H4 (cell line): ENCODE data around the gene IL22. TPM values are rescaled to one million over a fixed set of nuclear protein-coding genes. Genes with fewer than 3 reads are reported as not detected.

Experiments
- DNase-seq: peaks from one replicate; pipeline ENCODE4 v3.0.0-alpha.2; 2015; ENCODE audit warnings: low spot score
- total RNA-seq: library from RNA; depleted of rRNA; stranded (reverse); fragments of >200 nt; shearing (Covaris generic); gene quantifications from 2 replicates; pipeline ENCODE4 v1.2.3, GENCODE V29; 2014; rRNA removed

The IL22 gene, protein sequence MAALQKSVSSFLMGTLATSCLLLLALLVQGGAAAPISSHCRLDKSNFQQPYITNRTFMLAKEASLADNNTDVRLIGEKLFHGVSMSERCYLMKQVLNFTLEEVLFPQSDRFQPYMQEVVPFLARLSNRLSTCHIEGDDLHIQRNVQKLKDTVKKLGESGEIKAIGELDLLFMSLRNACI
- total RNA-seq = not detected in 2 replicates

DNA sequence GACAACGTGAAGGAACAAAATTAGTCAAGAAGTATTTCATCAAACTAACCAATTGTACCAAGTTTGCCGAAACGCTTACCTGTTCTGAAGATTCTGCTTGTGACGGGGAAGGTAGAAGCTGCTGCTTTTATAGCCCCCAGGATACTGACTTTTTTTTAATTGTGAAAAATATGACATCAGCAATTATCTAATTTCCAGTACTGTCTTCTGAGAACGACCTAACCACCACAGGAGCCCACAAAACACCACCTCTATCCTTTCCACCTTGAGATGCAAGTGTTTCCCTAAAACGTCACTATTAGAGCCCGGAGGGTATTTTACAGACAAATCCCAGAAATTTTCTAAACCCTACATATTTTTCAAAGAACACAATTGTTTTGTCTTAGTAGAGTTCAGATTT lies at the start of gene IL22:
IL22 (minus strand) TSS at position 101 of the 400 bp plus-strand sequence. CDS start 156 bp downstream, outside the sequence.
- DNase-seq = no peak

DNA sequence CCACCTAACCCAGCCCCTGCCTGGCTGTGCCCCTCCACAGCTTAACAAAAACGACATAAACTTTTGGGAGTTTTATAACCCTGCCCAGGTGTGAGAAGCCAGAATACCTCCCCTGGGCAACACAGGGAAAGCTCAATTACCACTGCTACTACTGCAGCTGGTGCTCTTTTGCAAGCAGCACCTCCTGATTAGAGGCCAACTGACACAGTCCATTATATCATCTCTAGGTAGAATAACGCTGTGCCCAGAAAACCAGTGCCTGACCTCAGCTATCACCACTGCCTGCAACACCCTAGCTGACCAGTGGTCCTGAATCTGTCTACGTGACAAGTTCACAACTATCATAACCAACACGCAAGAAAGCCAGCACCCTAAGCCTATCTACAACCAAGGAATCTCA lies 44.5 kb upstream of the IL22 start:
- no peak for DNase-seq

DNA sequence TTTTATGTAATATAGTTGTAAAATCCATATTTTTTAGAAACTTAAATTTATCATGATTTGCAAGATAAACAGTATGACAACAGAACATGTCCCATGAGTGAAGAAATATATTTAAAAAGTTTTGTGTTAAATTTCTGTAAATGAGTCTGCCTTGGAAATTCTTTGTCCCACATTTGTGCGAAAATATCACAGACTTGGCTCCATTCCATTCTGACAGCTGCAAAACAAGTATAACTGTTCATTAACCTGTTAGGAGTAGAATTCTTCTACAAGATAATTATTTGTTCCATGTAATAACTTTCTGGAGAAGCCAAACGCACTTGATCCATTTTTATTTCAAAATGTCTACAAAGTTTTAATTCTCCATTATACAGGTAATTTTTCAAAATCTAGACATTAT lies 40.8 kb upstream of the IL22 start:
- DNase-seq = no peak

DNA sequence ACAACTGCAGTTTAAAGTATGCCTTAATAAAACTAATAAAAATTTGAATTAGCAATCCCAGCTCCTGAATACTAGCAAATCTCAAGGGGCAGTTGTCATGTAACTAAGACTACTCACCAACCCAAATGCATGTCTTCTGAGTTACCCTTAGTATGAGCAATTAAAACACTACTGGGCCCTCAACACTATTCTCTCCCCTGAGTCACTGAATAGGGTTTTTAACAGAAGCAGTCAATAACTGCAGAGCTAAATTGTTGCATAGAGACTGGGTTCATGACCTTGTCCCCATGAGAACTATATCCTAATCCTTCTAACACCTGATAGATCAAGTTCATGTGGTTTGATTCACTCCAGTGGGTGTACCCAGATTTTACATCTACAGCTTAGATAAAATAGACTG lies 39.9 kb upstream of the IL22 start:
- DNase-seq = no peak

DNA sequence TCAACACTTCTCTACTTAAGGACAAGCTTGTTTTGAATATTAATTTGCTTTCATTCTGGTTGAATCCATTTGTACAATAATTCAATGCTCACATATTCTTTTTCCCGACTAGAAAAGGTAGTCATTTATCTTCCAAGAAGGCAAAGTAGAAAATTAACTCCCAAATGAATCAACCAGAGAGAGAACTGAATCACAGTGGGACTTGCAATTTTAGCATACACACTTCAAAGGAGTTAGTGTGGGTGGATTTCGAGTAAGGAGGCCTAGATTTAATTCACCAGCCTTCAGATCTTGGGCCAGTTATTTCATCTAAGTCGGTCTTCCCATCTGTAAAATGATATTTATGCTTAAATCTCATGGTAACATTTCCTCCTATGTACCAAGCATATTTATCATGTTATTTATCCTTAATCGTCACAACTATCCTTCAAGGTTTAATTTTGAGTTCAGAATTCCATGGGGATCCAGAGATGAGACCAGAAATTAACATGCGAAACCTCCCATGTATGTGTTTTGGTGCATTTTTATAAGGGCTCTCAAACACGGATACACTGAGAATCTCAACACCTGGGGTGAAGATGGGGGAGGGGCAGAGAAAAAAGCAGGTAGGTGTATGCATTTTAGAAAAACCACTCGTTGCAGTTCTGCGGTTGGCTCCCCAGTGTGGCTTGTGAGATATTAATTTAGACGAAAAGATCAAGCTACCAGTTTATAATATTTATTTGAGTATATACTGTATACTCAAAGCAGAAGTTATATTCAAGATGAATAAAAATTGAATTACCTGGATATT lies 38.9 kb upstream of the IL22 start:
- DNase-seq = no peak

DNA sequence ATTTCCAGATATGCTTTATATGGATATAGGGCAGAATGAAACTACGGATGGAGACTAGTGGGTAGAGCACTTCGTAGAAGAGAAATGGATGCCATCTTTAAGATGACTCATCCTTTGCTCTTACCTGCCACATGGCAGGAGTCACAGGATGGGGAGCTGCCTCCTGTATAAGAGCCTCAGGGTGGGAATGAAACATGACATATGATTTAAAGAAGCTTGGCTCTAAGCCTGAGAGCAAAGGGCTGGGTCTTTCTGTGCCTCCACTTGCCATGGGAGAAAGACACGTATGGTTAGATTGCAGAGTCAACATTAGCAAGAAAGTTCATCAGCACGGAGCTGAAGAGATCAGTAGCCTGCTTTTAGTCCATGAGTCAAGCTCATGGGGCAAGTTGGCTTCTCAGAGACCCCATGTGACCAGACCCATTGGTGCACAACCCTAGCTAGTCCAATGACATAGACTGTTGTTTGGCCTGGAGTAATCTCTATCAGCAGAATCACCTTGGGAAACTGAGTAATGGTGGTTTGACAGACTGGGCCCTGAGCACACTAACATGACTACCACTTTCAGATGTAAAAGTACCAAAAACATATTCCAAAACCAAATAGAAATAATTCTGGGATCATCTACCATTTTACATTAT lies 38.1 kb upstream of the IL22 start:
- no peak for DNase-seq

DNA sequence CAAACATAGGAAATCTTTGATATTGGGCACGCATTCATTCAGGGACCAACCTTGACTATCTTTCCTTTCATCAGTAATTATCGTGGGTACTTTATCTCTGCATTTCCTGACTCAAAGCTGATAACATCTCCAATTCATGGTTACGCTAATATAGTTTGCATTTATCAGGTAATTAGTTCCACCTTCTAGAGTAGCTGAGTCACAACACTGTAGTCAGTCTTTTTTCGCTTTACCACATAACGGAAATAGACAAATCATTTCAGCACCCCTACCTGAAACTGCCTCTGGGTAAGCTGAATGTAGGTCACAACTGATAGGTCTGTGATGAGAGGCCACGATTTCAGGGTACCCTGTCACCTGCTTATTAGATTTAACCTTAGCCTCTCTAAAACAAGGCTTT lies 36.7 kb upstream of the IL22 start:
- no peak for DNase-seq

DNA sequence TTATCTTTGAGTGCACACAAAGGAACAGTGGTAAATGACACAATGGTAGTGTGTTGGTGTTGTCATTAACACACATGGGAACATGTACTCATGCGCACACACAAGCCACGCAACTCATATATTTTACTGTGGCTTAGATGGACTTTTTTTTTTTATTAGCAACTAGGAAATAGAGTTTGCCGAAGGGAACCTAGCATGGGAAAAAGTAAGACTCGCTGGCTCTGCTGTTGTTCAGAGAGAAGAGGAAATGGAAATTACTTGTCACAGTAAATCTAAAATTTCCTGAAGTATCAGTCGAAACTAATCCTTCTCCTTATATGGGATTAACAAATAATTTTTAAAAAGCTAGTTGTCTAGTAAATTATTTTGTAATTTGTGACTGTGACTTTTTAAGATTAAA lies 33.7 kb upstream of the IL22 start:
- DNase-seq = no peak

DNA sequence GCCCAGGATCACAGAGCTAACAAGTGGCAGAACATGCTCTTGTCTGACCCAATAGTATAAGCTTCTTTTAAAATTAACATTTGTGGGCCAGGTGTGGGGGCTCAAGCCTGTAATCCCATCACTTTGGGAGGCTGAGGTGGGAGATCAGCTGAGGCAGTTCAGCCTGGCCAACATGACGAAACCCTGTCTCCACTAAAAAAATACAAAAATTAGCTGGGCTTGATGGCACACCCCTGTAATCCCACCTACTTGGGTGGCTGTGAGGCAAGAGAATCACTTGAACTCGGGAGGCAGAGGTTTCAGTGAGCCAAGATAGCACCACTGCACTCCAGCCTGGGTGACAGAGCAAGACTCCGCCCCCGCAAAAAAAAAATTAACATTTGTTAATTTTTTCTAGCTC lies 33.0 kb upstream of the IL22 start:
- no peak for DNase-seq

DNA sequence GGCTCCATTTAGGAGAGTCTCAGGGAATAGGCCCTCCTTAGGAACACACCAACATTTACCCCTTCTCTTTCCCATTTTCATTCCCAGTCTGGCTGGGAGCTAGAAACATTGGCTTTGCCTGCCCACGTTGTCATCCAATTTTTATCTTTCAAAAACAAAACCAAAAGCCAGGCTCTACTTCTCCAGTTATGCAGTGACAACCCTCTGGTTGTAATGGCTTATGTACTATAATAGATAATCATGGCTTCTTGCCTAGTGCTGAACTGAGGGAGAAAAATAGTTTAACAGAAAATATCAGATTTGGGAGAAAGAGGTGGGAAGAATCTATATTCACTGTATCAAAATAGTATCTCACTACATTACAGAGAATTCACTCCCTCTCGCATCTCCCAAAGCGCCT lies 32.1 kb upstream of the IL22 start:
- no peak for DNase-seq

DNA sequence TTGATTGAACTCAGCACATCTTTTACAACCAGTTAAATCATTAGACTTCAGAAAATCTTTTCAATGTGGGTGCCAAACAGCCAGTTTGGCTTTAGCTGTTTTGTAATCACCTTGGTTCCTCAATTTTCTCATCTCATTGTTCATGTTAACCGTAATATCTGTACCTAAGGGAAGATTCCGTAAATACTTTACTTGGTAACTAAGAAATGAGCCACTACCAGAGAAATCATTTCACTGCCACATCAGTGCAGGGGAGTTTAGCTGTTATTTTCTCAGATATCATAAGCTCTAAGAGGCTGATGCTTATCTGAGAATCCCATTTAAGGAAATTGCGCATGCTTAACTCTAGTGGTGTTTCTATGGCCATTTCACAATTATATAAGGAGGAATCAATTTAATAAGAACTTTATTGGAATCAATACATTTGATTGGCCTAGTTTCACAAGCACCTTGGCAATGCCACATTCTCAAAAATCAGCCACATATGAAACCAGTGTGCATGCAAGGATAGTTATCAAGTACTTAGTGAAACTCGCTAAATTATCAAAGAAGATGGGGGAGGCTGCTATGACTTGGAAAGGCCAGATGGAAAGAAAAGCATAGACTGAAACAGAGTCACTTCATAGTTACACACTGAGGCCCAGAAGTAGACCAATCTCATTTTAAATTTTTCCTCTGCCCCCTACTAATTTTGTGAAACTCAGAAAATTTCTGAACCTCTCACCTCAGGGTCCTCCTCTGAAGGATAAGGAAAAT lies 28.1 kb upstream of the IL22 start:
- no peak for DNase-seq

DNA sequence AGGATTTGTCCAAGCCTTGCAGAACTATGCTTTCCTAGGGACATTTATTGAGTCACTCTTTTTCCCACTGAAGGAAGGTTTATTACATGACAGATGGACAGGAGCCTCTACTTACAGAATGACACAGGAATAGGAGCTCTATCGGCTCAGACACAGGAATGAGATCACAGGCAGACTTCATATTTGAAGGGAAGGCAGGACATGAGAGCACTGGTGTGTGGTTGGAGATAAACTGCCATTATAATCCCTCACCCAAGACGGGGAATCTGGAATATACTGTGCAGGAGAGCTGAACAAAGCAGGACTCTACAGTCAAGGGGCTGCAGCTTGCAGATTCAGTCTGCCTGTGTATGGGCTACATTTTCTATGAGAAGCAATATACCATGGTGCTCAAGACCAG lies 26.8 kb upstream of the IL22 start:
- no peak for DNase-seq

DNA sequence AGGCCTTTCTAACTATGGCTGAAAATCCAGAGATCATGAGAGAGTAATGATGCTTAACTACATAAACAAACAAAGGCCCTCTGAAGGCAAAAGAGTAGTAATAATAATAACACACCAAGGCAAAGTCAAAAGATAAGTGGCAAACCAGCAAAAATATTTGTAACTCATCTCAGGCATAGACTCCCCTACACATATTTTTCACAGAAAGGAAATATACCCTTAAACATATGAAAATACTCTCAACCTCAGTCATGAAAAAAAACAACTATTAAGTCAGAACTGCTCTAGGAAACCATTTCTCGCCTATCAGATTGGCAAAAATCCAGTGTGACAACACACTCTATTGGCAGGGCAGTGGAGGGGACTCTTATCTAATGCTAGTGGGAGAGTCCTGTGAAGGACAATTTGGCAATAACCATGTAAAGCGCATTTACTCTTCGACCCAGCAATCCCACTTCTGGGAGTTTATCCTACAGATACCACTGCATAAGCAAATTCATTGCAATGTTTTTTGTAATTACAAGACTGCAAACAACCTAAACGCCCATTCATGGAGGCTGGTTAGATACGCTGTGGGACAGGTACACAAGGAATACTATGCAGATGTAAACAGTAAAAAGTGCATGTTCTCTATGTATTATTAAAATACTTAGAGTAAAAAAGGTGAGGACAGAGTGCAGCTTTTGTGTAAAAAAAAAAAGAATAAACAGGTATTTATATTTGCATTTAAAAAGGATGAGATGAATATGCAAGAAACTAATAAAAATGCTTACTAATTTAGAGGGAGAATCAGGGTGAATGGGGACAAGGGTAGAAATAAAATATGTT lies 26.0 kb upstream of the IL22 start:
- no peak for DNase-seq

DNA sequence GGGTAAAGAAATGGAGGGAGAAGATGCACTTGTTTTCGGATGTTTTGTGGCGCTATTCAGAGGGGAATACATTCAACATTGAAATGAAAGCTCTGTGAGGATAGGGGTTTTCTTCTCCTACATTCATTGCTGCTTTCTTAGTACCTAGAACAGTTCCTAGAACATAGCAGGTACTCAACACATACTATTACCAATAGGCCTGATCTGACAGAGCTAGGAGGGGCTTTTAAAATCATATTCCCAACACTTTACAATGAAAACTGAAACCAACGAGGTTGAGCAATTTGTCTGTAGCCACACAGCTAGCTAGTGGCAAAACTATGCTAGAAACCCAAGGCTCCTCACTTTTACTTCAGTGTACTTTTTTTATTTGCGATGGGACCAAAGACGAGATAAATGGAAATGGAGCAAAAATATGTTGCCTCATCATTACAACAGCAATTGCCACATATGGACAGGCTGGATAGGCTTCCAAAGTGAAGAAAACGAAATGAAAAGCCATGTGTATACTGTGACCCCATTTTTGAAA lies 23.1 kb upstream of the IL22 start:
- no peak for DNase-seq

DNA sequence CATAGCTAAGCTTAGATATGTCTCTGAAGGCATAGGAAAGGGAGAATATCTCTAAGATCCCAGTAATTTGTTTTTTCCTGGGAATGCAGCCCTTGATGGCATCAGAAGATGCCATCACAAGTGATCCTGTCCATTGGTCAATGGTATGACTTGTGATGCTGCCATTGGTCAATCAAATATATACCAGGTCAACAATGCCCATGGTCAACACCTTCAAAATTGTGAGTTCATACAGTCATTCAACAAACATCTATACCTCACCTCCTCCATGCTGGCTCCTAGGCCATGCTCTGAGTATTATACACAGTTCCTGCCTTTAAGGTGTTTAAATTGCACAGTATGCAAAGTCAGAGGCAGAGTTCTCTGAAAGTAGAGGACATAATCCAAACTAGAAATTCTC lies 19.3 kb upstream of the IL22 start:
- no peak for DNase-seq

DNA sequence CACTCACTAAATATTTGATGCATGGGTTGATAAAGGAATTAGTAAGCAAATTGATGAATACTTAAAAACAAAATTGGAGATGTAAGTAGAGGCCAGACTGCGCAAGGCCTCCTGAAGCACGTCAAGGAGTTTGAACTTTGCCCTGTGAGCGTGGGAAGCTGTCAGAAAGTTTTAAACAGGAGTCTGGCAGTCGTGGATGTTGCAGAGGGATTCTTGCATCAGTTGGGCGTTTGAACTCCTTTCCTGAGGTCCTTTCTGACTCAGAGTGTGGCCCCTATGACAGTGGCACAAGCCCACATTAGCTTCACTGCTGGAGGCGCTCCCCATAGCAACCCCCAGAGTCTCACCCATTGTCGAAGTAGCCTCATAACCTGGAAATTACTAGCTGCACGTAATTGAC lies 17.9 kb upstream of the IL22 start:
- no peak for DNase-seq

DNA sequence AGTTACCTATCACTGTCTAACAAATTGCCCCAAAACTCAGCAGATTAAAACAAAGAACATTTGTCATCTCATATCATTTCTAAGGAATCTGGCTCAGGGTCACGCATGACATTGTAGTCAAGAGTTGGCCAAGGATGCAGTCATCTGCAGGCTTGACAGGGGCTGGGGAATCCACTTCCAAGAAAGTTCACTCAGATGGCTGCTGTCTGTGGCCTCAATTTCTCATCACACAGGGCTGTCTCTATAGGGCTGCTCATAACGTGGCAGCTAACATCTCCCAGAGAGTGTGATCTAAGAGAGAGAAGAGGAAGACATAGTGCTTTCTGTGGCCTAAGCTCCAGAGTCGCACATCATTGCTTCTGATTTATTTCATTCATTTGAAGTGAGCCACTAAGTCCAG lies 17.0 kb upstream of the IL22 start:
- DNase-seq = no peak

DNA sequence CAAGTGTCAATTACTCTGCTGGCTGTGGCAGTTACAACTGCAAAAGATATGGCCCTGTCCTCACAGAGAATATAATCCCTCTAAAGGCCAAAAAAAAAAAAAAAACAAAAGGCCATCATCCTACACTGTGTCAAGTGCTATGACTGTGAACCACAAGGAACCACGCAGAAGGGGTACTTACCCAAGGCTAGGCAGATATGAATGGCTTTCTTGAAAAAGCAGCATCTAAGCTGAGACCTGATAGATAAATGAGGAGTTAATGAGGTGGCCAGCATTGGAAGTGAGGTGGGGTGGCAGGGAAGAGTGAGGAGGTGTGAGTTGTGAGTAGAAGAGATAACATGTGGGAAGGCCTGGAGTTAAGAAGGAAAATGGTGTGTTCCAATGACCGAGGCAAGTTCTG lies 16.4 kb upstream of the IL22 start:
- no peak for DNase-seq

DNA sequence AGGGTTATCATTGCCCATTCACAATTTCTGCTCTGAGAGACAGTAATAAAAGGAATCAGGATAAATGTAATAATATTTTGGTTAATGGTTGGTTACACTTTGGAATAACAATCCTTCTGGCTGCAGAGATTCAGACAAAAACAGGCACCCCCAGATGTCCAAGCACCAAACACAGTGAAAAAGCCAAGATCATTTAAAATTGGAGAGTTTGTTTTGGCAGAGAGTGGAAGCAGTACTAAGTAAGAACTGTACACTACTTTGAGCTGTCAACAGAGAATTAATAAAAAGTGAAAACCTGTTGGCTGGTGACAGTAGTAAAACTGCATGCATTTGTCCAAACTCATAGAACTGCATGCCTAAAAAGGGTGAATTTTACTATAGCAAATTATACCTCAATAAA lies 15.6 kb upstream of the IL22 start:
- no peak for DNase-seq

DNA sequence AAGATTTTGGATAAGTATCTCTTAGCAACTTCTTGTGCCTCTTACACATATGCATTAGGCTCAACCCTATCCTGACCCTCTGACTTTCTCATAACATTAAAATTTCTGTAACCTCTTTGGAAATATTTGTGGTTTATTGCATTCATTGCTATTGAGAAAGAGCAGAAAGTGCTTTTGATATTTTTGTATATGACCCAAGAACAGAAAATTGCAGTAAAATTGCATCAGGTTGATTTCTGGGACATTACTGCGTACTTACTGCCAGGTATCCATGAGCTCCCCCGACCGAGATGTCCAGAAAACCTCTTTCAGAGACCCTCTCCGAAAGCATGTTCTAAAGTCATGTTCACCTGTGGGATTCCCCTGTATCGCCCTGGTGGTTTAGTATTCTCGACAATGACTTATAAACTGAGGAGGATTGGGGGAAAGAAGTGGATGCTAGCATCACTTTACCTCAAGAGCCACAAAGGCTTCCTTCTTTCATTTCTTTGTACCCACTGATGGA lies 14.5 kb upstream of the IL22 start:
- DNase-seq = no peak

DNA sequence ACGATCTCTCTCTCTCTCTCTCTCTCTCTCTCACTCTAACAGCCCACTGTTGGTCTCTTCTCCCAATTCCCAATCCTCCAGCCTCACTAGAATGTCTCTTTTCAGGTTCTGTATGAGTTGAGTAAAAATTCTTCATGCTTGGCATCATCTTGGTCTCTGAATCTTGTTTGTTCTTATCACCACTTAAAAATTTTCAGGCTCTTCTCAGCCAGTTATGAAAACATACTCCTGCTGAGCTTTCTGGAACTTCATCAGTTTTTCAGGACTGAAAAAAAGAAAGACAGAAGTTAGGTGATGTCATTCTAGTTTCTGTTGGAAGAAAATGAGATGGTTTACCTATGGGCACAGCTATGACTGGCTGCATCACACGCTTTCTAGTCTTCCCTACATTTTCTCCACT lies 11.5 kb upstream of the IL22 start:
- DNase-seq = no peak
